IMR-90 (cell line): ENCODE measurements around the gene TBCE.

Experiments
- POLR2A ChIP-seq: IDR thresholded peaks from 2 replicates; pipeline ENCODE4 v1.6.1; 2012; ENCODE audit warnings: mild to moderate bottlenecking, low read depth, low read length
- RAD21 ChIP-seq: IDR thresholded peaks from 2 replicates; pipeline ENCODE4 v1.6.1; 2012; ENCODE audit warnings: low read length, improper control_type of control experiment
- TF ChIP-seq, protein P1 (sequence below): fragments of 150-350 bp; IDR thresholded peaks from 2 replicates; pipeline ENCODE4 v1.6.1; 2017; ENCODE audit warnings: mild to moderate bottlenecking, antibody characterized with exemption, low read length, low read depth

DNA sequence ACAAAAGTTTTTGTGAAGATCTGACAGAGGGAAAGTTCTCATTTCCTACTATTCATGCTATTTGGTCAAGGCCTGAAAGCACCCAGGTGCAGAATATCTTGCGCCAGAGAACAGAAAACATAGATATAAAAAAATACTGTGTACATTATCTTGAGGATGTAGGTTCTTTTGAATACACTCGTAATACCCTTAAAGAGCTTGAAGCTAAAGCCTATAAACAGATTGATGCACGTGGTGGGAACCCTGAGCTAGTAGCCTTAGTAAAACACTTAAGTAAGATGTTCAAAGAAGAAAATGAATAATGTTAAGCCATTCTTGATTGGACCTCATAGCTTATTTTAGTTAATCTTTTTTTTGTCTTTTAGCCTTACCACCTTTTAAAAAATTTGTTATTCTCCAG, 24.8 kb upstream of the TBCE start:
- TF ChIP-seq POLR2A: no peak
- no peak for TF ChIP-seq RAD21
- TF ChIP-seq, protein P1, sequence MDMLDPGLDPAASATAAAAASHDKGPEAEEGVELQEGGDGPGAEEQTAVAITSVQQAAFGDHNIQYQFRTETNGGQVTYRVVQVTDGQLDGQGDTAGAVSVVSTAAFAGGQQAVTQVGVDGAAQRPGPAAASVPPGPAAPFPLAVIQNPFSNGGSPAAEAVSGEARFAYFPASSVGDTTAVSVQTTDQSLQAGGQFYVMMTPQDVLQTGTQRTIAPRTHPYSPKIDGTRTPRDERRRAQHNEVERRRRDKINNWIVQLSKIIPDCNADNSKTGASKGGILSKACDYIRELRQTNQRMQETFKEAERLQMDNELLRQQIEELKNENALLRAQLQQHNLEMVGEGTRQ: no peak
